NT2/D1 (cell line): ENCODE results near the gene EXOC3L4.

Source experiments
- YY1 ChIP-seq: IDR thresholded peaks from 2 replicates; pipeline ENCODE4 v1.6.1; 2011; ENCODE audit not compliant: insufficient read length, insufficient read depth
- ZNF274 ChIP-seq: IDR thresholded peaks from 2 replicates; pipeline ENCODE4 v1.6.1; 2011; ENCODE audit warnings: mild to moderate bottlenecking, low read depth, low read length

GRCh38 chr14:103115845-103116572 lies 21.5 kb downstream of the EXOC3L4 start:
- TF ChIP-seq ZNF274 (no peak), YY1 (no peak)
